IPS DF 6.9 (cell line): Measurements from ENCODE around the gene C4orf36.

Source experiments
- DNase-seq: peaks from one replicate; pipeline ENCODE4 v3.0.0-alpha.2; 2013; ENCODE audit warnings: low read depth, low spot score
- H3K27ac ChIP-seq: one replicate; pipeline ENCODE4 v1.5.1; 2013; ENCODE audit warnings: low read length, control low read depth
- H3K27me3 ChIP-seq: 2 replicates; pipeline ENCODE4 v1.6.1; 2013; ENCODE audit warnings: mild to moderate bottlenecking, low read length; ENCODE audit not compliant: control insufficient read depth, insufficient read depth
- H3K36me3 ChIP-seq: 2 replicates; pipeline ENCODE4 v1.6.1; 2013; ENCODE audit warnings: low read length; ENCODE audit not compliant: control insufficient read depth, insufficient read depth
- H3K4me1 ChIP-seq: 2 replicates; pipeline ENCODE4 v1.6.1; 2013; ENCODE audit warnings: low read length; ENCODE audit not compliant: control insufficient read depth, insufficient read depth
- H3K4me3 ChIP-seq: 2 replicates; pipeline ENCODE4 v1.5.1; 2013; ENCODE audit warnings: mild to moderate bottlenecking, low read length
- H3K9me3 ChIP-seq: 2 replicates; pipeline ENCODE4 v1.6.1; 2013; ENCODE audit warnings: low read length, inconsistent platforms; ENCODE audit not compliant: control insufficient read depth, insufficient read depth
- WGBS: extraction: QIAGEN DNeasy Blood & Tissue Kit; methylation state at CpG from one replicate; pipeline ENCODE4 v1.1.7; 2013; ENCODE audit warnings: mixed read lengths, missing lambda C conversion rate; ENCODE audit not compliant: insufficient read length, insufficient coverage; 5-methylcytosine and 5-hydroxymethylcytosine counted together

C4orf36 gene

GRCh38 chr4:86910820-86911684, 18.8 kb upstream of the C4orf36 start:
- DNase-seq, result no peak

GRCh38 chr4:86910369-86910768, 18.1 kb upstream of the C4orf36 start:
- H3K27me3 ChIP-seq, result no peaks in the 10 kb centered on the region
- H3K36me3 ChIP-seq, result no peaks in the 10 kb centered on the region
- no CpG with 5 or more reads among the region's 5 CpGs for WGBS
- no peaks in the 10 kb centered on the region for H3K4me1 ChIP-seq
- H3K9me3 ChIP-seq, result no peaks in the 10 kb centered on the region
- H3K27ac ChIP-seq, result no peak overlapping the region
- no peak for DNase-seq
- no peak overlapping the region for H3K4me3 ChIP-seq

More at GRCh38 chr4:86910820-86911684, 18.8 kb upstream of the C4orf36 start:
- Histone ChIP-seq H3K36me3 (no peaks in the 10 kb centered on the region), H3K27ac (no peak overlapping the region), H3K27me3 (no peaks in the 10 kb centered on the region), H3K9me3 (no peaks in the 10 kb centered on the region), H3K4me3 (no peak overlapping the region), H3K4me1 (no peaks in the 10 kb centered on the region)
- no CpG with 5 or more reads among the region's 7 CpGs for WGBS

- H3K36me3 ChIP-seq, result no peaks in the 10 kb centered on the region
- H3K9me3 ChIP-seq, result no peaks in the 10 kb centered on the region
- no peak overlapping the region for H3K27ac ChIP-seq
- no CpG with 5 or more reads among the region's 8 CpGs for WGBS
- H3K27me3 ChIP-seq, result no peaks in the 10 kb centered on the region
- H3K4me3 ChIP-seq, result no peak overlapping the region
- DNase-seq, result no peak
- H3K4me1 ChIP-seq, result no peaks in the 10 kb centered on the region
Observed at GRCh38 chr4:86909546-86910295, 17.5 kb upstream of the C4orf36 start.

GRCh38 chr4:86908251-86908657, 16.0 kb upstream of the C4orf36 start:
- Histone ChIP-seq H3K4me1 (no peaks in the 10 kb centered on the region), H3K9me3 (no peaks in the 10 kb centered on the region), H3K27me3 (no peaks in the 10 kb centered on the region), H3K27ac (no peak overlapping the region), H3K4me3 (no peak overlapping the region), H3K36me3 (no peaks in the 10 kb centered on the region)
- 100% methylated on average over 1 of the region's 2 CpGs for WGBS
- no peak for DNase-seq

- Histone ChIP-seq H3K27me3 (no peaks in the 10 kb centered on the region), H3K9me3 (no peaks in the 10 kb centered on the region), H3K27ac (no peak overlapping the region), H3K36me3 (no peaks in the 10 kb centered on the region), H3K4me3 (no peak overlapping the region), H3K4me1 (no peaks in the 10 kb centered on the region)
- no peak for DNase-seq
- no CpG with 5 or more reads among the region's 3 CpGs for WGBS
Observed at GRCh38 chr4:86901864-86902263, 9.6 kb upstream of the C4orf36 start.

- DNase-seq, result no peak
- H3K4me3 ChIP-seq, result no peak overlapping the region
- H3K9me3 ChIP-seq, result no peaks in the 10 kb centered on the region
- no peaks in the 10 kb centered on the region for H3K36me3 ChIP-seq
- H3K27me3 ChIP-seq, result no peaks in the 10 kb centered on the region
- H3K27ac ChIP-seq, result no peak overlapping the region
- WGBS, result no CpG with 5 or more reads among the region's 4 CpGs
- H3K4me1 ChIP-seq, result no peaks in the 10 kb centered on the region
Observed at GRCh38 chr4:86898562-86898961, 6.3 kb upstream of the C4orf36 start.

- Histone ChIP-seq H3K4me1 (peaks cover 4% of the 10 kb centered on the region; the same call in 1 of the 2 replicates), H3K9me3 (no peaks in the 10 kb centered on the region), H3K27ac (no peak overlapping the region), H3K4me3 (no peak overlapping the region), H3K36me3 (no peaks in the 10 kb centered on the region), H3K27me3 (no peaks in the 10 kb centered on the region)
- no CpG with 5 or more reads among the region's 4 CpGs for WGBS
- no peak for DNase-seq
Observed at GRCh38 chr4:86896596-86896995, 4.4 kb upstream of the C4orf36 start.

GRCh38 chr4:86895692-86896488, 3.7 kb upstream of the C4orf36 start:
- no peak overlapping the region for H3K4me3 ChIP-seq
- H3K27me3 ChIP-seq, result no peaks in the 10 kb centered on the region
- peaks cover 4% of the 10 kb centered on the region; the same call in 1 of the 2 replicates for H3K4me1 ChIP-seq
- no peak overlapping the region for H3K27ac ChIP-seq
- WGBS, result no CpG with 5 or more reads among the region's 6 CpGs
- DNase-seq, result no peak
- H3K36me3 ChIP-seq, result no peaks in the 10 kb centered on the region
- no peaks in the 10 kb centered on the region for H3K9me3 ChIP-seq

GRCh38 chr4:86894455-86894854, 2.2 kb upstream of the C4orf36 start:
- Histone ChIP-seq H3K4me1 (peaks cover 4% of the 10 kb centered on the region; the same call in 1 of the 2 replicates), H3K36me3 (no peaks in the 10 kb centered on the region), H3K27me3 (no peaks in the 10 kb centered on the region), H3K9me3 (no peaks in the 10 kb centered on the region), H3K27ac (no peak overlapping the region), H3K4me3 (no peak overlapping the region)
- no peak for DNase-seq

GRCh38 chr4:86893136-86893535, 914 bp upstream of the C4orf36 start:
- no peaks in the 10 kb centered on the region for H3K27me3 ChIP-seq
- no peak overlapping the region for H3K4me3 ChIP-seq
- no peak overlapping the region for H3K27ac ChIP-seq
- DNase-seq, result no peak
- WGBS, result no CpG with 5 or more reads among the region's 19 CpGs
- H3K36me3 ChIP-seq, result no peaks in the 10 kb centered on the region
- no peaks in the 10 kb centered on the region for H3K9me3 ChIP-seq
- peaks cover 4% of the 10 kb centered on the region; the same call in 1 of the 2 replicates for H3K4me1 ChIP-seq
